Ascending aorta (tissue), 2 donors: ENCODE measurements around the gene SLC6A6. TPM values are rescaled to one million over a fixed set of nuclear protein-coding genes. Genes with fewer than 3 reads are reported as not detected.

Experiments
- DNase-seq, 2 donors: peaks; one replicate each; pipeline ENCODE4 v3.0.0-alpha.2; 2019; ENCODE audit warnings: low spot score in 2 of 2
- H3K27ac ChIP-seq, 2 donors: fragments of 200-600 bp; sonication (generic); one replicate each; pipeline ENCODE4 v1.5.1; 2016 to 2017; ENCODE audit warnings: mild to moderate bottlenecking in 1 of 2
- H3K27me3 ChIP-seq: fragments of 200-600 bp; sonication (generic); one replicate; pipeline ENCODE4 v1.5.1; 2017
- H3K36me3 ChIP-seq, 2 donors: fragments of 200-600 bp; sonication (generic); one replicate each; pipeline ENCODE4 v1.5.1; 2016
- H3K4me1 ChIP-seq, 2 donors: fragments of 200-600 bp; sonication (generic); one replicate each; pipeline ENCODE4 v1.5.1; 2016 to 2017; ENCODE audit warnings: mild to moderate bottlenecking in 1 of 2
- H3K4me3 ChIP-seq, 2 donors: fragments of 200-600 bp; sonication (generic); one replicate each; pipeline ENCODE4 v1.5.1; 2016 to 2017; ENCODE audit warnings: mild to moderate bottlenecking in 1 of 2
- H3K9me3 ChIP-seq, 2 donors: fragments of 200-600 bp; sonication (generic); one replicate each; pipeline ENCODE4 v1.5.1; 2016
- intact Hi-C: fragments of 100-400 bp; cut with DNase I; formaldehyde crosslinking; loops from one replicate; pipeline ENCODE4 v1.15.1; 2023
- total RNA-seq: library from RNA; depleted of rRNA; stranded (reverse); fragments of >200 nt; gene quantifications from one replicate; pipeline ENCODE4 v1.1.0, GENCODE V29; 2016
- TF ChIP-seq, protein P1 (sequence below), 3 experiments: fragments of 200-600 bp in 2 of 3; fragments of 450-650 bp in 1 of 3; sonication (generic) in 2 of 3; IDR thresholded peaks; one replicate each; pipeline ENCODE4 v1.5.1; 2016 to 2019; ENCODE audit warnings: antibody characterized with exemption in 3 of 3, mild to moderate bottlenecking in 1 of 3, moderate library complexity in 1 of 3

Gene SLC6A6
- total RNA-seq, 1 donor from 2014 or later = 78.1 TPM

DNA sequence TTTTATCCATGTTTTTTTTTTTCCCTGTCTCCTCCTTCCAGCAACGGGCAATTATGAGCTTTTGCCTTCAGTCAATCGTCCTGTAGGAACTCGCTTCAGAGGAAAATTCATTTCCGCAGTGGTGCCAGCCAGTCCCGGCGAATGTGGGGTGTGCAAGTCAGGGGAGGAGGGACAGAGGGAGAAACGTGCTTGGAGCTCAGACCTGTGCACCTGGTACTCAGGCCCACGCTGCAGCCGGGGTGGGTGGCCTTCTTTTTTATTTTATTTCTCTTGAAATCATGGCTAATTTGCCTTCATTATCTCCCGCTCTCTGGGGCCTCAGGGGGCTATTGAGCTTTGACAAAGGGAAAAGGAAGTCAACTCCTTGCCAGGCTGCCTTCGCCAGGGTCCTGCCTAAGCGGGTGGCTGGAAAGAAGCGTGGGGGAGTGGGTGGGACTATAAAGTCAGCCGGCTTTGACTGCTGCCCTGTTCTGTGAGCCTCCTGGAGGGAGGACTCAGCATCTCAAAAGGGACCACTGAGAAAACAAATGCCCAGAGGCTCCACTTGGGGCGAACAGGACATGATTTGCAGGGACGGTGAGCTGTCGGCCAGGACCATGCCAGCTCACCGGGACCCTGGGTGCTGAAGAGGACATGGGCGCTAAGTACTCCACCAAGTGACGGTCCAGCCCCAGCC, 132.2 kb downstream of the SLC6A6 start:
- H3K27me3 ChIP-seq = no peaks in the 10 kb centered on the region
- H3K9me3 ChIP-seq = no peaks in the 10 kb centered on the region
- intact Hi-C loops = no loop called here
- no peak for DNase-seq
- no peak overlapping the region for H3K27ac ChIP-seq
- TF ChIP-seq, protein P1, sequence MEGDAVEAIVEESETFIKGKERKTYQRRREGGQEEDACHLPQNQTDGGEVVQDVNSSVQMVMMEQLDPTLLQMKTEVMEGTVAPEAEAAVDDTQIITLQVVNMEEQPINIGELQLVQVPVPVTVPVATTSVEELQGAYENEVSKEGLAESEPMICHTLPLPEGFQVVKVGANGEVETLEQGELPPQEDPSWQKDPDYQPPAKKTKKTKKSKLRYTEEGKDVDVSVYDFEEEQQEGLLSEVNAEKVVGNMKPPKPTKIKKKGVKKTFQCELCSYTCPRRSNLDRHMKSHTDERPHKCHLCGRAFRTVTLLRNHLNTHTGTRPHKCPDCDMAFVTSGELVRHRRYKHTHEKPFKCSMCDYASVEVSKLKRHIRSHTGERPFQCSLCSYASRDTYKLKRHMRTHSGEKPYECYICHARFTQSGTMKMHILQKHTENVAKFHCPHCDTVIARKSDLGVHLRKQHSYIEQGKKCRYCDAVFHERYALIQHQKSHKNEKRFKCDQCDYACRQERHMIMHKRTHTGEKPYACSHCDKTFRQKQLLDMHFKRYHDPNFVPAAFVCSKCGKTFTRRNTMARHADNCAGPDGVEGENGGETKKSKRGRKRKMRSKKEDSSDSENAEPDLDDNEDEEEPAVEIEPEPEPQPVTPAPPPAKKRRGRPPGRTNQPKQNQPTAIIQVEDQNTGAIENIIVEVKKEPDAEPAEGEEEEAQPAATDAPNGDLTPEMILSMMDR (IDR thresholded peaks at IDR 0.05) = no peak
- H3K36me3 ChIP-seq = no peaks in the 10 kb centered on the region
- no peaks in the 10 kb centered on the region for H3K4me1 ChIP-seq
- peak overlapping the region in 1 of 2 donors; percentile 39 for H3K4me3 ChIP-seq

GRCh38 chr3:14535616-14536015, 133.2 kb downstream of the SLC6A6 start:
- DNase-seq = no peak

GRCh38 chr3:14536055-14536815, 133.8 kb downstream of the SLC6A6 start:
- H3K36me3 ChIP-seq = no peaks in the 10 kb centered on the region
- H3K27ac ChIP-seq = no peak overlapping the region
- no peaks in the 10 kb centered on the region for H3K27me3 ChIP-seq
- DNase-seq = no peak
- intact Hi-C loops = no loop called here
- H3K4me1 ChIP-seq = no peaks in the 10 kb centered on the region
- no peak overlapping the region for H3K4me3 ChIP-seq
- no peaks in the 10 kb centered on the region for H3K9me3 ChIP-seq
- TF ChIP-seq, protein P1 (IDR thresholded peaks at IDR 0.05) = no peak

More at GRCh38 chr3:14535616-14536015, 133.2 kb downstream of the SLC6A6 start:
- no peak overlapping the region for H3K27ac ChIP-seq
- no peaks in the 10 kb centered on the region for H3K27me3 ChIP-seq
- H3K9me3 ChIP-seq = no peaks in the 10 kb centered on the region
- TF ChIP-seq, protein P1 (IDR thresholded peaks at IDR 0.05) = no peak
- intact Hi-C loops = no loop called here
- no peaks in the 10 kb centered on the region for H3K36me3 ChIP-seq
- no peak overlapping the region for H3K4me3 ChIP-seq
- no peaks in the 10 kb centered on the region for H3K4me1 ChIP-seq

- Histone ChIP-seq H3K36me3 (no peaks in the 10 kb centered on the region), H3K27me3 (no peaks in the 10 kb centered on the region), H3K4me1 (no peaks in the 10 kb centered on the region), H3K27ac (no peak overlapping the region), H3K4me3 (no peak overlapping the region), H3K9me3 (no peaks in the 10 kb centered on the region)
- DNase-seq = no peak
- intact Hi-C loops = no loop called here
- TF ChIP-seq, protein P1 (IDR thresholded peaks at IDR 0.05) = no peak
Measured at GRCh38 chr3:14536837-14537589, 134.6 kb downstream of the SLC6A6 start.

- Histone ChIP-seq H3K27me3 (no peaks in the 10 kb centered on the region), H3K4me3 (no peak overlapping the region), H3K4me1 (no peaks in the 10 kb centered on the region), H3K36me3 (no peaks in the 10 kb centered on the region), H3K9me3 (no peaks in the 10 kb centered on the region), H3K27ac (no peak overlapping the region)
- intact Hi-C loops = no loop called here
- no peak for DNase-seq
- TF ChIP-seq, protein P1 (IDR thresholded peaks at IDR 0.05) = no peak
Measured at GRCh38 chr3:14537590-14538450, 135.4 kb downstream of the SLC6A6 start.
